Middle frontal gyrus (tissue), 1 donor: Measurements from ENCODE around the gene CYFIP2.
"Not testable (repeated sequence)": the region's sequence is repeated elsewhere in the genome, so short reads cannot be mapped to it uniquely, and the experiment has no call there.

Experiments used
- DNase-seq: peaks from one replicate; pipeline ENCODE4 v3.0.0-alpha.2; 2015; ENCODE audit warnings: low spot score; ENCODE audit errors: extremely low spot score

CYFIP2 gene

DNA sequence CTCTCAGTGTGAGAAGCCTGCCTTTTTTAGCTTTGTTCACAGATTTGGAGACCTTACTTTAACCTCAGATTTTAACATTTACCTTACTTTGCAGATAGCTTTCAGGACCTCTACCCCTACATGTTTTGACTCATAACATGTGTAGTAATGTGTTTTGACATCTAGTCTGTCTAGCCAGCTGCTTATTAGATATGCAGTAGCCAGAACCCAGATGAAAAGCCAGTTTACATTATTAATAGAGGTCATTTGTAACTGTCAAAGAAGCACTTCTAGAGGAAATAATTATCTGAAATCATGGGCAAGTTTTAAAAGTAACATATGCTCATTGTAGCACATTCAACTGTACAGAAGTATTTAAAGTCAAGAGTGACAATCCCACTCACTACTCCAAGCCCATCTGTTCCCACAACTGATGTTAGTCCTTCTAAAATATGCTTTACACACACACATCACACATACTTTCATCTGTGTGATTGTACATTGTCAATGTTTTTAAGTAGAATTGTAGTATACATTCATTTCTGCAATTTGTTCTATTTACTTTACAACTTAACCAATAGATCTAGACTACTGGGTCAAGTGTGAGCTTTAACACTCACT, 122.3 kb downstream of the CYFIP2 start:
- DNase-seq, result peak; percentile 25

- no peak for DNase-seq
Observed at GRCh38 chr5:157389103-157389502, 123.2 kb downstream of the CYFIP2 start.

- no peak for DNase-seq
Observed at GRCh38 chr5:157390133-157390532, 124.2 kb downstream of the CYFIP2 start.

- DNase-seq, result no peak
Observed at GRCh38 chr5:157390551-157391297, 124.8 kb downstream of the CYFIP2 start.

DNA sequence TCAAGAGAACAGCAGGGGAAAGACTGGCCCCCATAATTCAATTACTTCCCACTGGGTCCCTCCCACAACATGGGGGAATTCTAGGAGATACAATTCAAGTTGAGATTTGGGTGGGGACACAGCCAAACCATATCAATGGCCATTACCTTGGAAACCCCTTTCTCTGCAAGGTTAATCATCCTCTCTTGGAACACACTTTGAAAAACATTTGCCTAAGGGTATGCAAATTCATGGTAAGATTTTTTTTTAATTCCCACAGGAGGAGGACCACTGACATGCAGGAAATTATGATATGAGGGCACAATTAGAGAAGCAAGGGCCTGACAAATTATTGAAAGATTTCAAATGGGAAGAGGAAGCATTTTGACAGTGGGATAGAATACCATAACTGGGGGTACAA, 132.4 kb downstream of the CYFIP2 start:
- no peak for DNase-seq

GRCh38 chr5:157400741-157401495, 135.0 kb downstream of the CYFIP2 start:
- no peak for DNase-seq

DNA sequence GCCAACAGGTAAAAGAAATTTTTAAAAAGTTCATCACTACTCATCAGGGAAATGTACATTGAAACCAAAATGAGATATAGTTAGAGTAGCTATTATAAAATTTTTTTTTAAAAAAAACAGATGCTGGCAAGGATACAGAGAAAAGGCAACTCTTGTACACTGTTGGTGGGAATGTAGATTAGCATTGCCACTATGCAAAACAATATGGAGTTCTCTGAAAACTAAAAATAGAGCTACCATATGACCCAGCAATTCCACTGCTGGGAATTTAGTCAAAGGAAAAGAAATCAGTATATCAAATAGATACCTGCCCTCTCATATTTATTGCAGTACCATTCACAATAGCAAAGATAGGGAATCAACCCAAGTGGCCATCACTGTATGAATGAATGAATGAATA, 149.9 kb downstream of the CYFIP2 start:
- DNase-seq, result no peak

DNA sequence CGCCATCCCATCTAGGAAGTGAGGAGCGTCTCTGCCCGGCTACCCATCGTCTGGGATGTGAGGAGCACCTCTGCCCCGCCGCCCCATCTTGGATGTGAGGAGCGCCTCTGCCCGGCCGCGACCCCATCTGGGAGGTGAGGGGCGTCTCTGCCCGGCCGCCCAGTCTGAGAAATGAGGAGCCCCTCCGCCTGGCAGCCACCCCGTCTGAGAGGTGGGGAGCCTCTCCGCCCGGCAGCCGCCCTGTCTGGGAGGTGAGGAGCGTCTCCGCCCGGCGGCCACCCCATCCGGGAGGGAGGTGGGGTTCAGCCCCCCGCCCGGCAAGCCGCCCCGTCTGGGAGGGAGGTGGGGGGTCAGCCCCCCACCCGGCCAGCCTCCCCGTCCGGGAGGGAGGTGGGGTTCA, 153.6 kb downstream of the CYFIP2 start:
- DNase-seq, result not testable (repeated sequence)

- not testable (repeated sequence) for DNase-seq
Observed at GRCh38 chr5:157429920-157430319, 164.0 kb downstream of the CYFIP2 start.

DNA sequence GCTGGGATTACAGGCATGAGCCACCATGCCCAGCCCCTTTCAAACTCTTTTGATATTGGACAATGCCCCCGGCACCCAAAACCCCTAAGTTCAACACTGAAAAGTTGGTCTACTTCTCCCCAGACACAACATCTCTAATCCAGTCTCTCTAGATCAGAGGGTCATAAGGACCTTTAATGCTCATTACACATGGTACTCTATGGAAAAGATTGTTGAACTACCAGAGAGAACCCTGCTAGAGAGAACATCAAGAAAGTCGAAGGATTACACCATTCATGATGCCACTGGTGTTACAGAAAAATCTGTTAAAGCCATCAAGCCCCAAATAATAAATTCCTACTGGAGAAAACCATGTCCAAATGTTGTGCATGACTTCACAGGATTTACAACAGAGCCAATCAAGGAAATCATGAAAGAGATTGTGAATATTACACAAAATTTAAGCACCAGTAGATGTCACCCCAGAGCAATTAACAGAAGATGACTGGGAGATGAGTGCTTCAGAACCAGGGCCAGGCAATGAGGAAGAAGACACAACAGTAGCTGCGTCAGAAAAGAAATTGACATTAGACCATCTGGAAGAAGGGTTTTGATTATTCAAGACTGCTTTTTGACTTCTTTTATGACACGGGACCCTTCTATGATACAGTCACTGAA, 165.7 kb downstream of the CYFIP2 start:
- peak; percentile 61 for DNase-seq

DNA sequence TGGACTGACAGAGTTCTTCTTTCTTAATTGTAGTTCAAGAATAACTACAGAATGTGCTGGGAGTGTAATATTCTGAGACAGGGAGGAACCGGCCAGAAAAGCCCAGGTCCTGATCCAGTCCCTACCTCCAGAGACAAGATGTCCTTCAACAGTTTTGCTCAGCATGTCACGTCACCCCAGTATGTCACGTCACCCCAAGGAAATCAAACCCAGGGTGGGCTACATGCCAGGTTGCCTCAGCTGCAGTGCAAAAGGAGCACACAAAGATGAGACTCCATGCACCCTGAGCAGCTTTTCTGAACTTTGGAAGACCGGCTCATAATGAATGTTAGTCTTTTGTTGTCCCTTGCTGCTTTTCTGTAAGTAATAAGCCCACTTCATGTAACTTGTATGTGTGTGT, 168.2 kb downstream of the CYFIP2 start:
- DNase-seq, result no peak

- DNase-seq, result no peak
Observed at GRCh38 chr5:157443041-157443549, 177.2 kb downstream of the CYFIP2 start.

GRCh38 chr5:157444224-157444623, 178.3 kb downstream of the CYFIP2 start:
- no peak for DNase-seq
